Measurements from ENCODE around the gene ADAMTS16.
"Not testable (repeated sequence)": the region's sequence is repeated elsewhere in the genome, so short reads cannot be mapped to it uniquely, and the experiment has no call there.

Gene ADAMTS16

GRCh38 chr5:5126444-5126843 is 13.7 kb upstream of the ADAMTS16 start:
- H3K9me3 ChIP-seq (ENCODE audit: control insufficient read depth in 1 of 2, low read length in 2 of 2): no peaks in the 10 kb centered on the region
- no peaks in the 10 kb centered on the region for H3K4me1 ChIP-seq (ENCODE audit: control insufficient read depth in 1 of 2, insufficient read depth in 2 of 2, low read length in 2 of 2)
- H3K27me3 ChIP-seq (ENCODE audit: control insufficient read depth in 1 of 2, insufficient read depth in 2 of 2, low read length in 2 of 2): no peaks in the 10 kb centered on the region
- no peak overlapping the region for H3K9ac ChIP-seq (ENCODE audit: low read depth in 1 of 2, low read length in 2 of 2)
- H3K36me3 ChIP-seq (ENCODE audit: control insufficient read depth in 1 of 2, insufficient read depth in 2 of 2, low read length in 2 of 2): no peaks in the 10 kb centered on the region
- no peak overlapping the region for H3K4me3 ChIP-seq (ENCODE audit: low read depth in 1 of 2, low read length in 2 of 2)
- H3K27ac ChIP-seq (ENCODE audit: low read depth, low read length): no peak overlapping the region

DNA sequence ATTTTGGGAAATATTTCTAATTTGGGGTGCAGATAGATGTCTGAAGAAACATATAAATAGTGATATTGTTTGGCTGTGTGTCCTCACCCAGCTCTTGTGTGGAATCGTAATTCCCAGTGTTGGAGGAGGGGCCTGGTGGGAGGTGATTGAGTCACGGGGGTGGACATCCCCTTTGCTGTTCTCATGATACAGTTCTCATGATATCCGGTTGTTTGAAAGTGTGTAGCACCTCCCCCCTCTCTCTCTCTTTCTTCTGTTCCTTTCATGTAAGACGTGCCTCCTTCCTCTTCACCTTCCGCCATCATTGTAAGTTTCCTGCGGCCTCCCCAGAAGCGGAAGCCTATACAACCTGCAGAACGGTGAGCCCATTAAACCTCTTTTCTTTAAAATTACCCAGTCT is 11.4 kb upstream of the ADAMTS16 start:
- no peak overlapping the region for H3K4me3 ChIP-seq (ENCODE audit: low read depth in 1 of 2, low read length in 2 of 2)
- no peaks in the 10 kb centered on the region for H3K9me3 ChIP-seq (ENCODE audit: control insufficient read depth in 1 of 2, low read length in 2 of 2)

DNA sequence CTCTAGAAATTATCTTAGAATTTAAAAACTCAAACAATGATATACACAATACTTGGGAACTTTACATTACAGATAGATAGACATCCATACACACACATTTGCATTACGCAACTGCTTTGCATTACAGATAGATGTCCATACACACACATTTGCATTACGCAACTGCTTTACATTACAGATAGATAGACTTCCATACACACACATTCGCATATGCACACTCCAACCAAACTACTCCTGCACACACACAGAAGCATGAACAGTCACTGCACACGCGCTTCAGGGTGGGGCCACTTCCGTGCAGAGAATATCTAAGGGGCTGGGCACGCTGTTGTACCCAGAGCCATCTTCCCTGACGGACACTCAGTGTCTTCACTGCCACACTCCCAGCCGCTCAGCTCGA is 7.9 kb upstream of the ADAMTS16 start:
- Histone ChIP-seq H3K27me3 (ENCODE audit: control insufficient read depth in 1 of 2, insufficient read depth in 2 of 2, low read length in 2 of 2) (no peaks in the 10 kb centered on the region), H3K4me3 (ENCODE audit: low read depth in 1 of 2, low read length in 2 of 2) (no peak overlapping the region), H3K9ac (ENCODE audit: low read depth in 1 of 2, low read length in 2 of 2) (no peak overlapping the region), H3K36me3 (ENCODE audit: control insufficient read depth in 1 of 2, insufficient read depth in 2 of 2, low read length in 2 of 2) (no peaks in the 10 kb centered on the region), H3K4me1 (ENCODE audit: control insufficient read depth in 1 of 2, insufficient read depth in 2 of 2, low read length in 2 of 2) (no peaks in the 10 kb centered on the region), H3K27ac (ENCODE audit: low read depth, low read length) (no peak overlapping the region), H3K9me3 (ENCODE audit: control insufficient read depth in 1 of 2, low read length in 2 of 2) (no peaks in the 10 kb centered on the region)

More for the DNA sequence above, 11.4 kb upstream of the ADAMTS16 start:
- H3K4me1 ChIP-seq (ENCODE audit: control insufficient read depth in 1 of 2, insufficient read depth in 2 of 2, low read length in 2 of 2): no peaks in the 10 kb centered on the region
- H3K36me3 ChIP-seq (ENCODE audit: control insufficient read depth in 1 of 2, insufficient read depth in 2 of 2, low read length in 2 of 2): no peaks in the 10 kb centered on the region
- H3K27me3 ChIP-seq (ENCODE audit: control insufficient read depth in 1 of 2, insufficient read depth in 2 of 2, low read length in 2 of 2): no peaks in the 10 kb centered on the region
- no peak overlapping the region for H3K27ac ChIP-seq (ENCODE audit: low read depth, low read length)
- no peak overlapping the region for H3K9ac ChIP-seq (ENCODE audit: low read depth in 1 of 2, low read length in 2 of 2)

DNA sequence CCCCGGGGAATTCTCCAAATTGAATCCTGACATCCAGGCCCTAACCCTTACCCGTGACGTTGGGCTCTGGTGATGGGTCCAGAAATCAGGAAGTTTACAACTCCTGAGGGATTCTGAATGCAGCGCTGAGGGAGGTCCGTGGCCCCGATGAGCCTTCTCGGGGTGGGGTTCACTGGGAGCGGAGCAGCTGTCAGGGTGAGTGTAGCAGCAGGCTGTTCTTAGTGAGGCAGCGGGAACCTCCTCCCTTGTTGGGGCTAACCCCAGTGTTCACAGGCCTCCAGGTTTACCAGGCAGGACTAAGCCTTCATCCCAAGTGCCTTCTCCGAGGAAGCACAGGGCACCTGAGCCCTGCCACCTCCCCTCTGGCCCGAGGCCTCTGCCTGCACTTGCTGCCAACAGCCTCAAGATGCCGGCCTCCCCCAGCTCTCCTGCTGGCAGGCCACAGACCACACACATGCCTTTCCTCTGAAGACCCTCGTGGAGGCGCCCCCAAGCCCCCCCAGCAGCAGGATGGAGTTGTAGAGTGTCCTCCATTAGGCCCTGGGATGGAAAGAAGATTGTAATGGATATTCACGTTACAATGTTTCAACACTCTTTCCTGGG is 7.3 kb upstream of the ADAMTS16 start:
- Histone ChIP-seq H3K36me3 (ENCODE audit: control insufficient read depth in 1 of 2, insufficient read depth in 2 of 2, low read length in 2 of 2) (no peaks in the 10 kb centered on the region), H3K4me1 (ENCODE audit: control insufficient read depth in 1 of 2, insufficient read depth in 2 of 2, low read length in 2 of 2) (no peaks in the 10 kb centered on the region), H3K9me3 (ENCODE audit: control insufficient read depth in 1 of 2, low read length in 2 of 2) (no peaks in the 10 kb centered on the region), H3K27me3 (ENCODE audit: control insufficient read depth in 1 of 2, insufficient read depth in 2 of 2, low read length in 2 of 2) (no peaks in the 10 kb centered on the region), H3K9ac (ENCODE audit: low read depth in 1 of 2, low read length in 2 of 2) (no peak overlapping the region), H3K27ac (ENCODE audit: low read depth, low read length) (no peak overlapping the region), H3K4me3 (ENCODE audit: low read depth in 1 of 2, low read length in 2 of 2) (no peak overlapping the region)

- H3K4me3 ChIP-seq (ENCODE audit: low read depth in 1 of 2, low read length in 2 of 2): no peak overlapping the region
- no peaks in the 10 kb centered on the region for H3K4me1 ChIP-seq (ENCODE audit: control insufficient read depth in 1 of 2, insufficient read depth in 2 of 2, low read length in 2 of 2)
- H3K27ac ChIP-seq (ENCODE audit: low read depth, low read length): no peak overlapping the region
- no peaks in the 10 kb centered on the region for H3K9me3 ChIP-seq (ENCODE audit: control insufficient read depth in 1 of 2, low read length in 2 of 2)
- H3K36me3 ChIP-seq (ENCODE audit: control insufficient read depth in 1 of 2, insufficient read depth in 2 of 2, low read length in 2 of 2): no peaks in the 10 kb centered on the region
- no peak overlapping the region for H3K9ac ChIP-seq (ENCODE audit: low read depth in 1 of 2, low read length in 2 of 2)
- peaks cover 0 to 2% of the 10 kb centered on the region in 2 donors for H3K27me3 ChIP-seq (ENCODE audit: control insufficient read depth in 1 of 2, insufficient read depth in 2 of 2, low read length in 2 of 2)
Measured at GRCh38 chr5:5134107-5134506, 6.0 kb upstream of the ADAMTS16 start.

DNA sequence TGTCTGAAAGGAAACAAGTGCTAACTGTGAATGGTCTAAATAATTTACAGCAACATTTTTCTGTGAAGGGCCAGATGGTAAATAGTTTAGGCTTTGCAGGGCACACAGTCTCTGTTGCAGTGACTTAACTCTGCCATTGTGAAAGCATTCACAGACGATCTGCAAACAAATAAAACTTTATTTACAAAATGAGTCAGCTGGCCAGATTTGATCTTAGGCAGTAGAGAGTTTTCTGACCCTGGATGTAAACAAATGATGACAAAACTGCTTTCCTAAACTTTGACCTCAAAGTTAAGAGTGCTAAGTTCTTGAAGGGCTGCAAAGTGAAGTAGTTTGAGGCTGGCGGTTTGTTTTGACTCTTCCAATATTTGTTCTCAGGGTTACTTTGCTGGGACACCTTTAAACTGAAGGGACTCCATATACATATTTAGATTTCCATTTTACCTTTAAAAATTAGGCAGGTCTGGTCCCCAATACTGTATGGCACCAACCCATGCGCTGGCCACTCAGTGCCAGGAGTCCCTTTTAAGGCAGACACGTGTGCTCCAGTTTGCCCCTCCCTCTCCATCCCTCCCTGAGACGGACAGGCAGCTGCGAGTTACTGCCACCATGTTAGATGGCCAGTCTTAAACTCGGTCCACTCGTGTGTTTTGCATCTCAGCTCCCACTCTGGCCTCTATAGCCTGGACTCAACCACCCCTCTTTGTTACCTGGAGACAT is 4.0 kb upstream of the ADAMTS16 start:
- no peaks in the 10 kb centered on the region for H3K36me3 ChIP-seq (ENCODE audit: control insufficient read depth in 1 of 2, insufficient read depth in 2 of 2, low read length in 2 of 2)
- H3K9ac ChIP-seq (ENCODE audit: low read depth in 1 of 2, low read length in 2 of 2): no peak overlapping the region
- no peak overlapping the region for H3K27ac ChIP-seq (ENCODE audit: low read depth, low read length)
- H3K9me3 ChIP-seq (ENCODE audit: control insufficient read depth in 1 of 2, low read length in 2 of 2): no peaks in the 10 kb centered on the region
- H3K4me3 ChIP-seq (ENCODE audit: low read depth in 1 of 2, low read length in 2 of 2): no peak overlapping the region
- no peaks in the 10 kb centered on the region for H3K4me1 ChIP-seq (ENCODE audit: control insufficient read depth in 1 of 2, insufficient read depth in 2 of 2, low read length in 2 of 2)
- H3K27me3 ChIP-seq (ENCODE audit: control insufficient read depth in 1 of 2, insufficient read depth in 2 of 2, low read length in 2 of 2): peaks cover 8 to 15% of the 10 kb centered on the region in 2 donors

- not testable (repeated sequence) for H3K4me1 ChIP-seq (ENCODE audit: control insufficient read depth in 1 of 2, insufficient read depth in 2 of 2, low read length in 2 of 2); H3K27ac ChIP-seq (ENCODE audit: low read depth, low read length); H3K9ac ChIP-seq (ENCODE audit: low read depth in 1 of 2, low read length in 2 of 2); H3K9me3 ChIP-seq (ENCODE audit: control insufficient read depth in 1 of 2, low read length in 2 of 2); H3K4me3 ChIP-seq (ENCODE audit: low read depth in 1 of 2, low read length in 2 of 2); H3K36me3 ChIP-seq (ENCODE audit: control insufficient read depth in 1 of 2, insufficient read depth in 2 of 2, low read length in 2 of 2)
- peaks cover 11 to 27% of the 10 kb centered on the region in 2 donors for H3K27me3 ChIP-seq (ENCODE audit: control insufficient read depth in 1 of 2, insufficient read depth in 2 of 2, low read length in 2 of 2)
Measured at GRCh38 chr5:5137851-5138250, 2.3 kb upstream of the ADAMTS16 start.

GRCh38 chr5:5139336-5139776 is 774 bp upstream of the ADAMTS16 start:
- no peak overlapping the region for H3K4me3 ChIP-seq (ENCODE audit: low read depth in 1 of 2, low read length in 2 of 2)

GRCh38 chr5:5140479-5141338 is 579 bp downstream of the ADAMTS16 start:
- Histone ChIP-seq H3K27me3 (ENCODE audit: control insufficient read depth in 1 of 2, insufficient read depth in 2 of 2, low read length in 2 of 2) (peaks cover 11 to 27% of the 10 kb centered on the region in 2 donors), H3K36me3 (ENCODE audit: control insufficient read depth in 1 of 2, insufficient read depth in 2 of 2, low read length in 2 of 2) (no peaks in the 10 kb centered on the region), H3K4me1 (ENCODE audit: control insufficient read depth in 1 of 2, insufficient read depth in 2 of 2, low read length in 2 of 2) (no peaks in the 10 kb centered on the region), H3K9ac (ENCODE audit: low read depth in 1 of 2, low read length in 2 of 2) (no peak overlapping the region), H3K4me3 (ENCODE audit: low read depth in 1 of 2, low read length in 2 of 2) (no peak overlapping the region), H3K9me3 (ENCODE audit: control insufficient read depth in 1 of 2, low read length in 2 of 2) (no peaks in the 10 kb centered on the region), H3K27ac (ENCODE audit: low read depth, low read length) (no peak overlapping the region)

More at GRCh38 chr5:5139336-5139776, 774 bp upstream of the ADAMTS16 start:
- Histone ChIP-seq H3K36me3 (ENCODE audit: control insufficient read depth in 1 of 2, insufficient read depth in 2 of 2, low read length in 2 of 2) (no peaks in the 10 kb centered on the region), H3K9me3 (ENCODE audit: control insufficient read depth in 1 of 2, low read length in 2 of 2) (no peaks in the 10 kb centered on the region), H3K9ac (ENCODE audit: low read depth in 1 of 2, low read length in 2 of 2) (no peak overlapping the region), H3K27me3 (ENCODE audit: control insufficient read depth in 1 of 2, insufficient read depth in 2 of 2, low read length in 2 of 2) (peaks cover 11 to 27% of the 10 kb centered on the region in 2 donors), H3K4me1 (ENCODE audit: control insufficient read depth in 1 of 2, insufficient read depth in 2 of 2, low read length in 2 of 2) (no peaks in the 10 kb centered on the region), H3K27ac (ENCODE audit: low read depth, low read length) (no peak overlapping the region)

GRCh38 chr5:5141339-5141599 is 1.1 kb downstream of the ADAMTS16 start:
- H3K4me3 ChIP-seq (ENCODE audit: low read depth in 1 of 2, low read length in 2 of 2): no peak overlapping the region
- no peak overlapping the region for H3K9ac ChIP-seq (ENCODE audit: low read depth in 1 of 2, low read length in 2 of 2)
- no peaks in the 10 kb centered on the region for H3K36me3 ChIP-seq (ENCODE audit: control insufficient read depth in 1 of 2, insufficient read depth in 2 of 2, low read length in 2 of 2)
- H3K27me3 ChIP-seq (ENCODE audit: control insufficient read depth in 1 of 2, insufficient read depth in 2 of 2, low read length in 2 of 2): peaks cover 11 to 27% of the 10 kb centered on the region in 2 donors
- no peak overlapping the region for H3K27ac ChIP-seq (ENCODE audit: low read depth, low read length)
- no peaks in the 10 kb centered on the region for H3K9me3 ChIP-seq (ENCODE audit: control insufficient read depth in 1 of 2, low read length in 2 of 2)
- H3K4me1 ChIP-seq (ENCODE audit: control insufficient read depth in 1 of 2, insufficient read depth in 2 of 2, low read length in 2 of 2): no peaks in the 10 kb centered on the region
